Smooth muscle cell of the brain vasculature (primary cell): ENCODE data around the gene URGCP.
"Not testable (repeated sequence)": the region's sequence is repeated elsewhere in the genome, so short reads cannot be mapped to it uniquely, and the experiment has no call there.

Source experiments
- DNase-seq: peaks from one replicate; pipeline ENCODE4 v3.0.0-alpha.2; 2012; ENCODE audit warnings: low read depth, low spot score

URGCP gene

GRCh38 chr7:43834463-43835251 is 71.7 kb downstream of the URGCP start:
- no peak for DNase-seq

DNA sequence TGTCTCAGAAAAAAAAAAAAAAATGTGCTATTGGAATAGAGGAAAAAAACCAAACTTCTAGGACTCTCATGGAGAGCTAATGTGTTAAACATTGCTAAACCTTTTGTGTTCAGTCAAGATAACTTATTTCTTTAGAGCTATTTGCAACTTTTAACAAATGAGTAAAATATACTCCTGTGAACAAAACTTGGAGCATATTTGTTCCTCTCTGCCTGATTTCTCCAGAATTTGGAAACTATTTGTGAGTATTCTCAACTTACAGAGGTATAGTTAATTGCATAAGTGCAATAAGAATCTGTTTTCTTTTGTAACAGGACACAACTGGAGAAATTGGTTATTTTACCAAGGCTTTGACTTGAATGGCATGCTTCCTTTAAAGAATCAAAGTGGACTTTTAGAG is 75.5 kb downstream of the URGCP start:
- not testable (repeated sequence) for DNase-seq
